LNCAP (cell line): ENCODE data around the gene ASTL.

Source experiments
- CTCF ChIP-seq: fragments of 450-650 bp; IDR thresholded peaks from 2 replicates; pipeline ENCODE4 v1.5.1; 2017; ENCODE audit warnings: mild to moderate bottlenecking

ASTL gene

GRCh38 chr2:96091711-96092572 is 46.4 kb downstream of the ASTL start:
- TF ChIP-seq CTCF: no peak

GRCh38 chr2:96091141-96091710 is 47.1 kb downstream of the ASTL start:
- no peak for TF ChIP-seq CTCF

GRCh38 chr2:96090196-96090926 is 47.9 kb downstream of the ASTL start:
- no peak for TF ChIP-seq CTCF

- TF ChIP-seq CTCF: no peak
Measured at GRCh38 chr2:96089356-96090195, 48.7 kb downstream of the ASTL start.

- TF ChIP-seq CTCF: no peak
Measured at GRCh38 chr2:96088340-96089335, 49.7 kb downstream of the ASTL start.

GRCh38 chr2:96087130-96087529 is 51.2 kb downstream of the ASTL start:
- TF ChIP-seq CTCF: no peak
